Suppressor macrophage (primary cell): ENCODE results near the gene CASTOR1.

Experiments
- DNase-seq, 4 experiments: peaks; one replicate each; pipeline ENCODE4 v3.0.0-alpha.2; 2020 to 2022

Gene CASTOR1

GRCh38 chr22:30244066-30244465, 45.2 kb downstream of the CASTOR1 start:
- no peak for DNase-seq

- no peak for DNase-seq
These were observed 45.6 kb downstream of the CASTOR1 start for GRCh38 chr22:30243661-30244060.

GRCh38 chr22:30241576-30242371, 47.5 kb downstream of the CASTOR1 start:
- DNase-seq: no peak

- no peak for DNase-seq
These were observed 48.5 kb downstream of the CASTOR1 start for GRCh38 chr22:30240541-30241417.

GRCh38 chr22:30239488-30240405, 49.6 kb downstream of the CASTOR1 start:
- DNase-seq: no peak

- DNase-seq: no peak
These were observed 50.4 kb downstream of the CASTOR1 start for GRCh38 chr22:30238661-30239487.

GRCh38 chr22:30238136-30238535, 51.2 kb downstream of the CASTOR1 start:
- DNase-seq: no peak

GRCh38 chr22:30236875-30237274, 52.4 kb downstream of the CASTOR1 start:
- DNase-seq: no peak

GRCh38 chr22:30235687-30236170, 53.6 kb downstream of the CASTOR1 start:
- no peak for DNase-seq
